Activated naive CD4-positive, alpha-beta T cell treated with anti-CD3 and anti-CD28 coated beads, Interleukin-2, amount 10 ng/mL, durations not matched to agents 7 days and 5 days (primary cell): ENCODE results near the gene MLN.

Experiments used
- CTCF ChIA-PET: fragments of 350-600 bp; sonication (Branson Sonifier 250); formaldehyde crosslinking; loops from one replicate; lab custom pipeline; 2021; ENCODE audit warnings: antibody characterized with exemption; lab: Charles Lee
- DNase-seq: peaks from one replicate; pipeline ENCODE4 v3.0.0-alpha.2; 2020
- H3K27ac Mint-ChIP-seq: one replicate; pipeline ENCODE4 v1.8.0; 2021; ENCODE audit warnings: mild to moderate bottlenecking, moderate library complexity, mixed read lengths
- H3K27me3 Mint-ChIP-seq: one replicate; pipeline ENCODE4 v1.8.0; 2021; ENCODE audit warnings: mild to moderate bottlenecking, mixed read lengths
- H3K36me3 Mint-ChIP-seq: one replicate; pipeline ENCODE4 v1.8.0; 2021; ENCODE audit warnings: mixed read lengths
- H3K4me1 Mint-ChIP-seq: one replicate; pipeline ENCODE4 v1.8.0; 2021; ENCODE audit warnings: mixed read lengths
- H3K4me3 Mint-ChIP-seq: one replicate; pipeline ENCODE4 v1.8.0; 2021; ENCODE audit warnings: mild to moderate bottlenecking, moderate library complexity, mixed read lengths
- H3K9me3 Mint-ChIP-seq: one replicate; pipeline ENCODE4 v1.8.0; 2021; ENCODE audit warnings: mixed read lengths

MLN gene

GRCh38 chr6:33784787-33785186 lies 19.0 kb downstream of the MLN start:
- H3K9me3 Mint-ChIP-seq, result no peaks in the 10 kb centered on the region
- H3K4me3 Mint-ChIP-seq, result no peak overlapping the region
- no peak overlapping the region for H3K27ac Mint-ChIP-seq
- CTCF ChIA-PET, result interaction anchor here (0.8 kb wide), 1 partner anchor 243 kb away, joined by 4 read pairs; no protein-coding TSS in a partner anchor
- H3K36me3 Mint-ChIP-seq, result peaks cover 55% of the 10 kb centered on the region
- peaks cover 52% of the 10 kb centered on the region for H3K4me1 Mint-ChIP-seq
- H3K27me3 Mint-ChIP-seq, result no peaks in the 10 kb centered on the region
- DNase-seq, result no peak

- Mint-ChIP-seq H3K36me3 (peaks cover 63% of the 10 kb centered on the region), H3K4me3 (no peak overlapping the region), H3K9me3 (no peaks in the 10 kb centered on the region), H3K4me1 (peaks cover 44% of the 10 kb centered on the region), H3K27me3 (no peaks in the 10 kb centered on the region), H3K27ac (no peak overlapping the region)
- CTCF ChIA-PET, result interaction anchor here (0.8 kb wide), 1 partner anchor 244 kb away, joined by 4 read pairs; no protein-coding TSS in a partner anchor
- DNase-seq, result no peak
Measured at GRCh38 chr6:33783781-33784520, 19.9 kb downstream of the MLN start.

GRCh38 chr6:33782561-33782960 lies 21.2 kb downstream of the MLN start:
- Mint-ChIP-seq H3K4me1 (peaks cover 38% of the 10 kb centered on the region), H3K36me3 (peaks cover 68% of the 10 kb centered on the region), H3K27me3 (no peaks in the 10 kb centered on the region), H3K4me3 (no peak overlapping the region), H3K27ac (peak overlapping the region; percentile 25), H3K9me3 (no peaks in the 10 kb centered on the region)
- no peak for DNase-seq
- CTCF ChIA-PET, result interaction anchor here (1.8 kb wide), 1 partner anchor 11 kb away, joined by 8 read pairs; no protein-coding TSS in a partner anchor

- no peak overlapping the region for H3K4me3 Mint-ChIP-seq
- H3K27me3 Mint-ChIP-seq, result no peaks in the 10 kb centered on the region
- CTCF ChIA-PET, result interaction anchor here (1.0 to 3.6 kb wide), 5 partner anchors 8 to 246 kb away, joined by 3 to 10 read pairs (median 4); no protein-coding TSS in a partner anchor
Measured at GRCh38 chr6:33781131-33781975, 22.4 kb downstream of the MLN start.

GRCh38 chr6:33779895-33780294 lies 23.9 kb downstream of the MLN start:
- peaks cover 12% of the 10 kb centered on the region for H3K4me1 Mint-ChIP-seq
- H3K36me3 Mint-ChIP-seq, result peaks cover 72% of the 10 kb centered on the region
- no peaks in the 10 kb centered on the region for H3K9me3 Mint-ChIP-seq
- no peak overlapping the region for H3K4me3 Mint-ChIP-seq
- no peaks in the 10 kb centered on the region for H3K27me3 Mint-ChIP-seq
- no peak for DNase-seq
- CTCF ChIA-PET, result interaction anchor here (0.6 to 3.6 kb wide), 4 partner anchors 11 to 248 kb away, joined by 3 to 25 read pairs (median 7); no protein-coding TSS in a partner anchor
- no peak overlapping the region for H3K27ac Mint-ChIP-seq

More at GRCh38 chr6:33781131-33781975, 22.4 kb downstream of the MLN start:
- H3K27ac Mint-ChIP-seq, result no peak overlapping the region
- no peak for DNase-seq
- H3K4me1 Mint-ChIP-seq, result peaks cover 26% of the 10 kb centered on the region
- no peaks in the 10 kb centered on the region for H3K9me3 Mint-ChIP-seq
- H3K36me3 Mint-ChIP-seq, result peaks cover 73% of the 10 kb centered on the region

- Mint-ChIP-seq H3K36me3 (peaks cover 71% of the 10 kb centered on the region), H3K9me3 (no peaks in the 10 kb centered on the region), H3K27me3 (no peaks in the 10 kb centered on the region), H3K4me3 (no peak overlapping the region), H3K27ac (no peak overlapping the region), H3K4me1 (peaks cover 7% of the 10 kb centered on the region)
- CTCF ChIA-PET, result interaction anchor here (0.6 to 3.6 kb wide), 4 partner anchors 10 to 248 kb away, joined by 3 to 25 read pairs (median 7); no protein-coding TSS in a partner anchor
- DNase-seq, result no peak
Measured at GRCh38 chr6:33779290-33779689, 24.5 kb downstream of the MLN start.

GRCh38 chr6:33778444-33779121 lies 25.2 kb downstream of the MLN start:
- CTCF ChIA-PET, result interaction anchor here (1.6 to 3.6 kb wide), 3 partner anchors 10 to 249 kb away, joined by 4 to 25 read pairs (median 10); no protein-coding TSS in a partner anchor
- Mint-ChIP-seq H3K27ac (no peak overlapping the region), H3K27me3 (no peaks in the 10 kb centered on the region), H3K4me3 (no peak overlapping the region), H3K4me1 (peaks cover 4% of the 10 kb centered on the region), H3K36me3 (peaks cover 65% of the 10 kb centered on the region), H3K9me3 (no peaks in the 10 kb centered on the region)
- no peak for DNase-seq

- no peak overlapping the region for H3K27ac Mint-ChIP-seq
- H3K4me3 Mint-ChIP-seq, result no peak overlapping the region
- H3K36me3 Mint-ChIP-seq, result peaks cover 63% of the 10 kb centered on the region
- no peaks in the 10 kb centered on the region for H3K9me3 Mint-ChIP-seq
- DNase-seq, result no peak
- peaks cover 4% of the 10 kb centered on the region for H3K4me1 Mint-ChIP-seq
- CTCF ChIA-PET, result interaction anchor here (3.4 to 3.6 kb wide), 2 partner anchors 9 to 250 kb away, joined by 10 to 25 read pairs; no protein-coding TSS in a partner anchor
- no peaks in the 10 kb centered on the region for H3K27me3 Mint-ChIP-seq
Measured at GRCh38 chr6:33777398-33778388, 26.1 kb downstream of the MLN start.

GRCh38 chr6:33776764-33777163 lies 27.0 kb downstream of the MLN start:
- H3K27me3 Mint-ChIP-seq, result no peaks in the 10 kb centered on the region
- no peak overlapping the region for H3K4me3 Mint-ChIP-seq
- no peak for DNase-seq
- peaks cover 4% of the 10 kb centered on the region for H3K4me1 Mint-ChIP-seq
- H3K36me3 Mint-ChIP-seq, result peaks cover 58% of the 10 kb centered on the region
- H3K9me3 Mint-ChIP-seq, result no peaks in the 10 kb centered on the region
- CTCF ChIA-PET, result interaction anchor here (1.0 to 1.4 kb wide), 2 partner anchors 251 to 256 kb away, joined by 3 read pairs; no protein-coding TSS in a partner anchor
- H3K27ac Mint-ChIP-seq, result no peak overlapping the region

GRCh38 chr6:33776186-33776585 lies 27.6 kb downstream of the MLN start:
- no peak for DNase-seq
- Mint-ChIP-seq H3K9me3 (no peaks in the 10 kb centered on the region), H3K36me3 (peaks cover 56% of the 10 kb centered on the region), H3K27ac (peak overlapping the region; percentile 15), H3K4me3 (no peak overlapping the region), H3K27me3 (no peaks in the 10 kb centered on the region), H3K4me1 (peaks cover 4% of the 10 kb centered on the region)
- CTCF ChIA-PET, result interaction anchor here (1.0 to 1.4 kb wide), 2 partner anchors 252 to 257 kb away, joined by 3 read pairs; no protein-coding TSS in a partner anchor

- Mint-ChIP-seq H3K36me3 (peaks cover 45% of the 10 kb centered on the region), H3K27ac (no peak overlapping the region)
- CTCF ChIA-PET, result interaction anchor here (0.7 to 16.2 kb wide), 3 partner anchors 25 to 469 kb away, joined by 3 to 144 read pairs (median 59); partner anchors contain the start of gene IP6K3
Measured at GRCh38 chr6:33774774-33775173, 29.0 kb downstream of the MLN start.

GRCh38 chr6:33772902-33773472 lies 30.8 kb downstream of the MLN start:
- Mint-ChIP-seq H3K9me3 (no peaks in the 10 kb centered on the region), H3K36me3 (peaks cover 31% of the 10 kb centered on the region), H3K4me3 (no peak overlapping the region), H3K27me3 (peaks cover 24% of the 10 kb centered on the region), H3K4me1 (peaks cover 6% of the 10 kb centered on the region), H3K27ac (no peak overlapping the region)
- DNase-seq, result no peak
- CTCF ChIA-PET, result interaction anchor here (0.9 to 16.2 kb wide), 5 partner anchors 9 to 382 kb away, joined by 3 to 167 read pairs (median 59); partner anchors contain the start of gene IP6K3

More at GRCh38 chr6:33774774-33775173, 29.0 kb downstream of the MLN start:
- Mint-ChIP-seq H3K9me3 (no peaks in the 10 kb centered on the region), H3K27me3 (peaks cover 8% of the 10 kb centered on the region), H3K4me1 (peaks cover 2% of the 10 kb centered on the region), H3K4me3 (no peak overlapping the region)
- no peak for DNase-seq
